Measurements from ENCODE around the gene ZDHHC4.

- TF ChIP-seq EZH2 (IDR thresholded peaks at IDR 0.05; ENCODE audit: low read depth) (no peak), CTCF (conservative IDR thresholded peaks at IDR 0.05) (no peak)
Measured at GRCh38 chr7:6628045-6628444, 50.8 kb downstream of the ZDHHC4 start.
